Mesenchymal stem cell (in vitro differentiated cells and primary cell): ENCODE measurements around the gene GPR158.
"Not testable (repeated sequence)": the region's sequence is repeated elsewhere in the genome, so short reads cannot be mapped to it uniquely, and the experiment has no call there.

Experiments
- DNase-seq: peaks from one replicate; pipeline ENCODE4 v3.0.0-alpha.2; 2013
- H2AFZ ChIP-seq: one replicate; pipeline ENCODE4 v1.6.1; 2013; ENCODE audit warnings: low read depth, mild to moderate bottlenecking, control low read depth, inconsistent platforms, low read length, moderate library complexity
- H2AK5ac ChIP-seq: 2 replicates; pipeline ENCODE4 v1.6.1; 2013; ENCODE audit warnings: low read length, moderate library complexity, mild to moderate bottlenecking, inconsistent platforms; ENCODE audit not compliant: severe bottlenecking
- H2BK120ac ChIP-seq: one replicate; pipeline ENCODE4 v1.6.1; 2013; ENCODE audit warnings: low read depth, mild to moderate bottlenecking, inconsistent platforms, low read length, moderate library complexity
- H2BK12ac ChIP-seq, 2 experiments: one replicate each; pipeline ENCODE4 v1.6.1; 2013; ENCODE audit warnings: inconsistent platforms in 2 of 2, low read length in 2 of 2, mild to moderate bottlenecking in 2 of 2, moderate library complexity in 2 of 2, control low read depth in 1 of 2
- H2BK15ac ChIP-seq: one replicate; pipeline ENCODE4 v1.6.1; 2013; ENCODE audit warnings: mild to moderate bottlenecking, low read depth, inconsistent platforms; ENCODE audit not compliant: poor library complexity, severe bottlenecking
- H2BK5ac ChIP-seq: 2 replicates; pipeline ENCODE4 v1.6.1; 2013; ENCODE audit warnings: low read depth, mild to moderate bottlenecking, low read length, control low read depth, inconsistent platforms; ENCODE audit not compliant: poor library complexity, severe bottlenecking
- H3K14ac ChIP-seq, 2 experiments: one replicate each; pipeline ENCODE4 v1.6.1; 2013; ENCODE audit warnings: inconsistent platforms in 2 of 2, low read length in 2 of 2, control low read depth in 1 of 2, mild to moderate bottlenecking in 1 of 2, moderate library complexity in 1 of 2
- H3K18ac ChIP-seq, 2 experiments: one replicate each; pipeline ENCODE4 v1.6.1; 2013; ENCODE audit warnings: inconsistent platforms in 2 of 2, low read length in 2 of 2, control low read depth in 1 of 2, low read depth in 1 of 2, mild to moderate bottlenecking in 1 of 2
- H3K23ac ChIP-seq, 2 experiments: one replicate each; pipeline ENCODE4 v1.6.1; 2013; ENCODE audit warnings: inconsistent platforms in 2 of 2, low read length in 2 of 2, mild to moderate bottlenecking in 2 of 2, moderate library complexity in 2 of 2, control low read depth in 1 of 2
- H3K27ac ChIP-seq: 2 replicates; pipeline ENCODE4 v1.5.1; 2013; ENCODE audit warnings: mild to moderate bottlenecking, moderate library complexity, low read length, control low read depth, inconsistent platforms; ENCODE audit not compliant: poor library complexity, severe bottlenecking
- H3K27me3 ChIP-seq, 2 experiments: 2 replicates each; pipeline versions ENCODE4 v1.6.1 to v1.7.0; 2013; ENCODE audit warnings: low read length in 2 of 2, mild to moderate bottlenecking in 2 of 2, moderate library complexity in 2 of 2, control low read depth in 1 of 2, inconsistent platforms in 1 of 2; ENCODE audit not compliant: control insufficient read depth in 1 of 2, insufficient read depth in 1 of 2
- H3K36me3 ChIP-seq, 2 experiments: 2 replicates each; pipeline versions ENCODE4 v1.6.1 to v1.7.0; 2013; ENCODE audit warnings: low read length in 2 of 2, control low read depth in 1 of 2, inconsistent platforms in 1 of 2, low read depth in 1 of 2, mild to moderate bottlenecking in 1 of 2; ENCODE audit not compliant: insufficient read depth in 2 of 2, control insufficient read depth in 1 of 2
- H3K4ac ChIP-seq, 2 experiments: one replicate each; pipeline ENCODE4 v1.6.1; 2013; ENCODE audit warnings: inconsistent platforms in 2 of 2, low read length in 2 of 2, mild to moderate bottlenecking in 2 of 2, moderate library complexity in 2 of 2, control low read depth in 1 of 2, low read depth in 1 of 2
- H3K4me1 ChIP-seq: 2 replicates; pipeline ENCODE4 v1.6.1; 2013; ENCODE audit warnings: low read depth, low read length, control low read depth; ENCODE audit not compliant: control insufficient read depth, insufficient read depth
- H3K4me2 ChIP-seq: 2 replicates; pipeline ENCODE4 v1.6.1; 2013; ENCODE audit warnings: low read length, mild to moderate bottlenecking, inconsistent platforms; ENCODE audit not compliant: poor library complexity, severe bottlenecking
- H3K4me3 ChIP-seq, 2 experiments: 2 replicates each; pipeline versions ENCODE4 v1.5.1 to v1.7.0; 2013; ENCODE audit warnings: low read length in 2 of 2, mild to moderate bottlenecking in 2 of 2, control low read depth in 1 of 2, low read depth in 1 of 2; ENCODE audit not compliant: insufficient read depth in 1 of 2
- H3K79me1 ChIP-seq: replicated peaks from 2 replicates; pipeline ENCODE4 v1.6.1; 2013; ENCODE audit warnings: mild to moderate bottlenecking, control low read depth, low read length, inconsistent platforms; ENCODE audit not compliant: poor library complexity, severe bottlenecking
- H3K9ac ChIP-seq: 2 replicates; pipeline ENCODE4 v1.7.0; 2013; ENCODE audit warnings: mild to moderate bottlenecking, low read length, moderate library complexity
- H3K9me3 ChIP-seq: 2 replicates; pipeline ENCODE4 v1.7.0; 2013; ENCODE audit warnings: mild to moderate bottlenecking, low read length; ENCODE audit not compliant: control insufficient read depth
- H4K8ac ChIP-seq: one replicate; pipeline ENCODE4 v1.6.1; 2013; ENCODE audit warnings: inconsistent platforms, mild to moderate bottlenecking, low read length, moderate library complexity
- H4K91ac ChIP-seq: one replicate; pipeline ENCODE4 v1.6.1; 2013; ENCODE audit warnings: mild to moderate bottlenecking, low read length, inconsistent platforms
- WGBS: methylation state at CpG from one replicate; pipeline ENCODE4 v1.1.7; 2013; ENCODE audit warnings: mixed read lengths; 5-methylcytosine and 5-hydroxymethylcytosine counted together

The GPR158 gene

GRCh38 chr10:25328361-25328760, 153.6 kb downstream of the GPR158 start:
- no peak overlapping the region for H3K14ac ChIP-seq
- H2BK5ac ChIP-seq: no peak overlapping the region
- H2AK5ac ChIP-seq: no peak overlapping the region
- no peak overlapping the region for H3K4me3 ChIP-seq
- no peak overlapping the region for H3K4me2 ChIP-seq
- H4K91ac ChIP-seq: no peak overlapping the region
- H3K9ac ChIP-seq: no peak overlapping the region
- H3K23ac ChIP-seq: no peak overlapping the region
- 69% methylated on average over 3 of the region's 3 CpGs for WGBS
- H4K8ac ChIP-seq: no peak overlapping the region
- H3K27ac ChIP-seq: no peak overlapping the region
- H3K9me3 ChIP-seq: peaks cover 5% of the 10 kb centered on the region
- H2BK120ac ChIP-seq: no peak overlapping the region
- H3K36me3 ChIP-seq: no peaks in the 10 kb centered on the region
- H3K79me1 ChIP-seq: no peaks in the 10 kb centered on the region
- H3K4me1 ChIP-seq: no peaks in the 10 kb centered on the region
- no peak overlapping the region for H2AFZ ChIP-seq
- no peaks in the 10 kb centered on the region for H3K27me3 ChIP-seq
- no peak overlapping the region for H2BK15ac ChIP-seq
- H3K18ac ChIP-seq: no peak overlapping the region
- H3K4ac ChIP-seq: no peak overlapping the region
- H2BK12ac ChIP-seq: no peak overlapping the region
- DNase-seq: no peak

GRCh38 chr10:25329587-25329986, 154.8 kb downstream of the GPR158 start:
- H3K27ac ChIP-seq, H2BK5ac ChIP-seq, H2BK15ac ChIP-seq, H3K4me3 ChIP-seq, H3K9me3 ChIP-seq, H3K4ac ChIP-seq, H3K79me1 ChIP-seq, H3K18ac ChIP-seq, H3K4me2 ChIP-seq, H3K4me1 ChIP-seq, H3K36me3 ChIP-seq, H3K14ac ChIP-seq, DNase-seq, H4K91ac ChIP-seq, H2AK5ac ChIP-seq, H2BK12ac ChIP-seq, H4K8ac ChIP-seq, H2AFZ ChIP-seq, H2BK120ac ChIP-seq, H3K27me3 ChIP-seq, H3K9ac ChIP-seq, H3K23ac ChIP-seq: not testable (repeated sequence)
- no CpG with 5 or more reads among the region's 5 CpGs for WGBS

GRCh38 chr10:25334445-25334844, 159.6 kb downstream of the GPR158 start:
- Histone ChIP-seq H3K9me3 (no peaks in the 10 kb centered on the region), H3K4me1 (no peaks in the 10 kb centered on the region), H2BK5ac (no peak overlapping the region), H2AFZ (no peak overlapping the region), H2BK15ac (no peak overlapping the region), H3K4ac (no peak overlapping the region), H3K27me3 (no peaks in the 10 kb centered on the region), H2BK120ac (no peak overlapping the region), H2AK5ac (no peak overlapping the region), H3K27ac (no peak overlapping the region), H3K79me1 (no peaks in the 10 kb centered on the region), H3K18ac (no peak overlapping the region), H4K91ac (no peak overlapping the region), H3K4me2 (no peak overlapping the region), H3K4me3 (no peak overlapping the region), H3K23ac (no peak overlapping the region), H4K8ac (no peak overlapping the region), H3K9ac (no peak overlapping the region), H3K36me3 (no peaks in the 10 kb centered on the region), H3K14ac (no peak overlapping the region), H2BK12ac (no peak overlapping the region)
- no peak for DNase-seq
- 88% methylated on average over 1 of the region's 2 CpGs for WGBS

- Histone ChIP-seq H2BK120ac (no peak overlapping the region), H3K4me3 (no peak overlapping the region), H3K4ac (no peak overlapping the region), H3K14ac (no peak overlapping the region), H3K18ac (no peak overlapping the region), H2AK5ac (no peak overlapping the region), H4K91ac (no peak overlapping the region), H2AFZ (no peak overlapping the region), H3K36me3 (no peaks in the 10 kb centered on the region), H3K27ac (no peak overlapping the region), H3K79me1 (no peaks in the 10 kb centered on the region), H3K23ac (no peak overlapping the region), H3K9ac (no peak overlapping the region), H3K9me3 (no peaks in the 10 kb centered on the region), H4K8ac (no peak overlapping the region), H3K4me1 (no peaks in the 10 kb centered on the region), H3K27me3 (no peaks in the 10 kb centered on the region), H2BK5ac (no peak overlapping the region), H3K4me2 (no peak overlapping the region), H2BK15ac (no peak overlapping the region), H2BK12ac (no peak overlapping the region)
- DNase-seq: no peak
Measured at GRCh38 chr10:25336330-25336729, 161.5 kb downstream of the GPR158 start.
